Activated naive CD4-positive, alpha-beta T cell treated with anti-CD3 and anti-CD28 coated beads, Interleukin-2, amount 50 U/mL, for 16 hours (primary cell): ENCODE measurements around the gene PDGFD.

Source experiments
- DNase-seq: peaks from one replicate; pipeline ENCODE4 v3.0.0-alpha.2; 2020

Gene PDGFD

GRCh38 chr11:103994518-103994917, 169.4 kb downstream of the PDGFD start:
- no peak for DNase-seq

GRCh38 chr11:103994094-103994493, 169.9 kb downstream of the PDGFD start:
- DNase-seq: no peak

GRCh38 chr11:103993507-103993906, 170.4 kb downstream of the PDGFD start:
- DNase-seq: no peak

- DNase-seq: no peak
Observed at GRCh38 chr11:103988595-103988969, 175.4 kb downstream of the PDGFD start.

- no peak for DNase-seq
Observed at GRCh38 chr11:103987629-103988594, 176.0 kb downstream of the PDGFD start.

GRCh38 chr11:103985041-103985440, 178.9 kb downstream of the PDGFD start:
- no peak for DNase-seq

- no peak for DNase-seq
Observed at GRCh38 chr11:103980108-103980507, 183.8 kb downstream of the PDGFD start.

GRCh38 chr11:103978616-103979595, 185.0 kb downstream of the PDGFD start:
- no peak for DNase-seq

GRCh38 chr11:103972013-103972412, 191.9 kb downstream of the PDGFD start:
- DNase-seq: no peak

- DNase-seq: no peak
Observed at GRCh38 chr11:103970701-103971249, 193.2 kb downstream of the PDGFD start.

- no peak for DNase-seq
Observed at GRCh38 chr11:103968685-103969084, 195.3 kb downstream of the PDGFD start.

GRCh38 chr11:103967985-103968384, 196.0 kb downstream of the PDGFD start:
- DNase-seq: no peak

GRCh38 chr11:103964390-103964789, 199.6 kb downstream of the PDGFD start:
- no peak for DNase-seq

GRCh38 chr11:103963648-103964047, 200.3 kb downstream of the PDGFD start:
- DNase-seq: no peak

GRCh38 chr11:103961010-103961409, 202.9 kb downstream of the PDGFD start:
- no peak for DNase-seq

- no peak for DNase-seq
Observed at GRCh38 chr11:103960108-103960507, 203.8 kb downstream of the PDGFD start.

- DNase-seq: no peak
Observed at GRCh38 chr11:103959279-103959942, 204.5 kb downstream of the PDGFD start.

- DNase-seq: no peak
Observed at GRCh38 chr11:103958475-103959215, 205.3 kb downstream of the PDGFD start.

GRCh38 chr11:103953797-103954486, 210.0 kb downstream of the PDGFD start:
- no peak for DNase-seq

- DNase-seq: no peak
Observed at GRCh38 chr11:103949781-103950180, 214.2 kb downstream of the PDGFD start.

GRCh38 chr11:103948187-103948763, 215.7 kb downstream of the PDGFD start:
- no peak for DNase-seq
